T-helper 2 cell treated with Interferon-gamma antibody and Interleukin-4, amounts not matched to agents 100 ng/mL and 5 ng/mL, for 36 hours (primary cell): Measurements from ENCODE around the gene MRPL39. TPM values are rescaled to one million over a fixed set of nuclear protein-coding genes. Genes with fewer than 3 reads are reported as not detected.
"Not testable (repeated sequence)": the region's sequence is repeated elsewhere in the genome, so short reads cannot be mapped to it uniquely, and the experiment has no call there.

Source experiments
- intact Hi-C: fragments of 100-400 bp; cut with micrococcal nuclease; formaldehyde crosslinking; loops from one replicate; pipeline ENCODE4 v1.15.1; 2023
- total RNA-seq: library from RNA; stranded (reverse); gene quantifications from 2 replicates; pipeline ENCODE4 v1.2.3, GENCODE V29; 2022

Gene MRPL39
- total RNA-seq: 33.6 and 35.2 TPM in 2 replicates

DNA sequence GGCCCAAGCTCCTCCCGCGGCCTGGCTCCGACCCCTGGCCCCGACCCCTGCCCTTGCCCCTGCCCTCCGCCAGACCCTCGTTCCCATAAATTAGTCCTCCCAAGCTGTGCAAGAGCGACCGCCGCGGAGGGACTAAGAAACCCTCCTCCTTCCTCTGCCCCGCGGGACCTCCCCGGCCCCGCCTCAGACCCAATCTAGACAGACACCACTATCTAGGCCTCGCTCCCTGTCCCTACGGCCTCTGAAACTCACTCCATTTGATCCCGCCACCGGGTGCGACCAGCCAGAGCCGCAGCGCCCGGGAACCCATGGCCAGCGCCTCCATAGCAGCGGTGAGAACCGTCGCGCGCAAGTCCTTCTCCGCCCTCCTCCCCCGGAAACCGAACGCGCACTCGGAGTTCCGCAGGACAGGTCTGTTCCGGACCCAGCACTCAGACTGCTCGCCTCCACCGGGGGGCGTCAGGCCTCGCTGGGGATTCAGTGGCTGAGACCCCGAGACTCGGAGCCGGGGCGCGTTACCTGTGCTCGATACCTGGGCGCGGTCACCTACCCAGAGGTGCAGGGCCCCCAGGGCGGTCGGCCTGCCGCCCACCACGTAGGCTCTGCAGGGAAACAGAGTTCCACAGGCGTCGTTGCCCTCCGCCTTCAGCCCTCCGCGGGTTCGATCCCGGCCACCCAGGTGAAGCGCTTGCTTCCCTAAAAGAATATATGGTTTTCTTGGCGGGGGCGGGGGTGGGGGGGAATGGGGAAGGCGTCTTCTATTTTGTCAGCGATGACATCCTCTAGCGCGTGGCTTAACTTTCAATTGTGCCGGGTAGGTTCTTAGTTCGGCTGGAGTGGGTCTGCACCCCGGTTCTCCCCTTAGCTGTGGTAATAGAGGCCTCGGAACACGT is at the start of gene MRPL39:
Gene MRPL39, minus strand, starts transcription at position 331 of the 893 bp plus-strand sequence. Its CDS starts 6 bp downstream, at position 325.
- intact Hi-C loops: loop anchor here (1.0 to 10.0 kb wide), 12 partner anchors 32 to 1240 kb away; partner anchors contain the start of genes ADAMTS1, APP and JAM2

DNA sequence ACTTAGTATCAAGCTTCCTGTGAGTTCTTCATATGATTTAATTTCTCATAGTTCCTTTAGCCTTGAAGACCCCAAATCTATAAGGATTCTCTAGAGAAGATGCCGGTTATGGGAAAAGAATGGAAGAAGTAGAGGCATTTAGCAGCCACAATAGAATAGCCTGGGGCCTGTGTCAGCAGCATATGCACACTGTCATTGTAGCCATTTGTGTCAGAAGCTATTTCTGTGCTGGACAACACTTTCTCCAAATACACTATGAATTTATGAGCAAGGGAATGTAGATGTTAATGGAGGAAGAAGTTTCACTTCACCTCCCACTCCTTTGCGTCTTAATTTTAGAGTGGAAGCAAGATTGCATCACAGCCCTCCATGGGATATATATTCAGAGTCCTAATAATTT is 49.1 kb upstream of the MRPL39 start:
- intact Hi-C loops: no loop called here

DNA sequence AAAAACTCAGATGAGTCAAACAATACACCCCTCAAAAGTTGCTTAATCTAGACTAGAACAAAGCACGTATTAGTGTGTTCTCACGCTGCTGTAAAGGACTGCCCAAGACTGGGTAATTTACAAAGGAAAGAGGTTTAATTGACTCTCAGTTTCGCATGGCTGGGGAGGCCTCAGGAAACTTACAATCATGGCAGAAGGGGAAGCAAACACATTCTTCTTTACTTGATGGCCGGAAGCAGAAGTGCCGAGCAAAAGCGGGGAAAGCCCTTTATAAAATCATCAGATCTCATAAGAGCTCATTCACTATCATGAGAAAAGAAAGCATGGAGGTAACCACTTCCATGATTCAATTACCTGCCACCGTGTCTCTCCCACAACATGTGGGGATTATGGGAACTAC is 41.9 kb upstream of the MRPL39 start:
- intact Hi-C loops: no loop called here

DNA sequence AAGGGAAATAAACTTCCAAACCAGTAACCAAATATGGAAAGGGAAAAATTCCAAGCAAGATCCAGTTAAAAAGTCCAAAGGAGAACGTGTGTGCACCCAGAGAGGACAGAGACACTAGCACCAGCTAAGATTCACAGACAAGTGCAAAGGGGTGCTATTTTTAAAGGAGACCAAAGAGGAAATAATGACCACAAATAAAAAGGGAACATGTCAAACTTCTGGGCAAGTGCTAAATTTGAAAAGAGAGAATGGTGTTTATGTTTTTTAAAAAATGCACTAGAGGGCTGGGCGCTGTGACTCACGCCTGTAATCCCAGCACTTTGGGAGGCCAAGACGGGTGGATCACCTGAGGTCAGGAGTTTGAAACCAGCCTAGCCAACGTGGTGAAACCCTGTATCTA is 40.4 kb upstream of the MRPL39 start:
- intact Hi-C loops: no loop called here

DNA sequence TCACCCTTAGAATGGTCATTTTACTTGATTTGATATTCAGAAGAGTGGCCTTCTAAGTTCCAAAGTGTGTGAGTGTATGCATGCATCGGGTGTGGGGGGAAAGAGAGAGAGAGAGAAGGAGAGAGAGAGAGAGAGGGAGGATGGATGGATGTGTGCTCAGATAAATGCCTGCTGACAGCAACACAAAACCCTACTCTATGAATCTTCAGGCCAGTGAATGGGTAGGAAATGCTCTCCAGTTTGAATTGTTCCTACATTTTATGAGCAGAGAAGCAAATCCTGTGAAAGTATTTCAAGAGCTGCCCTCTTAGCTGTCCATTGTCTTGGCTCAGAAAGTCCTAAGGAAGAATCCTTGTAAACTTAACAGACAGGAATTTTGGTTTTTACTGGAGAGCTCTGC is 39.2 kb upstream of the MRPL39 start:
- intact Hi-C loops: no loop called here

DNA sequence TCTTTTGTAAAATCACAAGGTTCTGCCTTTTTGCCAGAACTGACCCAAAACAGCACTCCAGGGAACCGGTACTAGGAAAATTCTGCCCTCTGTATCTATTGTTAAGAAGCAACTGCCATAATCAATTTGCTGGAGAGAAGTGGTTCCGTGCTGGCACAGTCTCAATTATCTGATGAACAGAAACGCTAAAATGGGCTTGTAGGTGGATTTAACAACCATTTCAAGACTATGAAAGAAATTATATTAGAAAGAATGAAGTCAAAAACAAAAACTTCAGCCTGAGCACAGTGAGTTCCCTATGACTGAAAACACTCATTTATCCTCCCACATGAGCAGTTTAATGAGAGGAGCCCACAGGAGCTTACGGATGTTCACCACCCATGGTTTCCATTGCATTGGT is 36.2 kb upstream of the MRPL39 start:
- intact Hi-C loops: no loop called here

DNA sequence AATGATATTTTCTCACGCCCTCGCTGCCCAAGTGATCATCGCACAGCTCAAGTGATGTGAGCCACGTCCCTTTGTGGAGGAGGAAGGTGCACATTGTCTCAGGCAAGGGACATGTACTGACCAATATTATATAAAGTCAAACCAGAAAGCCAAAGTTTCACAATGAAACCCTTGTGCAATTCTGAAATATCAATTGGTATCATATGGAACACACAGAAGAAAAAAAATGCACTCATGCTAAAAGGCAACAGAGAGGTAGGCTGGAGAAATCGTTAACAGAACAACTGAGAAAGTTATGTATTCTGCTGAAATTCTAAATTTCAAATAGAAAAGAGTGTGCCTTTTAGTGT is 33.6 kb upstream of the MRPL39 start:
- intact Hi-C loops: no loop called here

DNA sequence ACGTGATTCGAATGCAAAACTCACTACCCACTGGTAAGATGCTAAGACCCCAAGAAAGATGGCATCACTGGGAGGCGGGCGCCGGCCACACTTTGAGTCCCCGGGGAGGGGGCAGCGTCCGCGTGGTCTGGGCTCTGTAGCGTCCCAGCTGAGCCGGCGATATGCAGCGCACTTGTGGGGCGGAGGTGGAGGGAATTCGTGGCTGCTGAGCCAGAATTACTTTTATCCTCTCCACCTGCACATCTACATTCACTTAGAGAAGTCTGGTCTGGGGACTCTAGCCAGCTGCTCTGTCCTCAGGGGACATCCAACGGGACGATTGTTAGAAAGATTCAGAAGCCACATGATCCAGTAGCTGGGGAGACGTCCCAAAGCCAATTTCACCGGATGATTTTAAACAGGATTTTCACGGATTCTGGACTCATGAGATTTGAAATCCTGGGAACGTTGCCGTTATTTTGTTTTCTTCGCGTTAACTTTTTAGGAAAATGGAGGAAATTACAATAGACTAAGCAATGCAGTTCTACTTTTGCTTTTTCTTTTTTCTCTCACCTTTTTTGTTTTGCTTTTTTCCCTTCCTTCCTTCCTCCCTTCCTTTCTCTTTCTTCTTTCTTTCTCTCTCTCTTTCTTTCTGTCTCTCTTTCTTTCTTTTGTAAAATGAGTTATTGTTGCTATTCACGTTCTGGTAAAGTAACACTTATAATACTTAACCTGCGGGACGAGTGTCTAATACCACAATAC is 33.1 kb upstream of the MRPL39 start:
- intact Hi-C loops: no loop called here

DNA sequence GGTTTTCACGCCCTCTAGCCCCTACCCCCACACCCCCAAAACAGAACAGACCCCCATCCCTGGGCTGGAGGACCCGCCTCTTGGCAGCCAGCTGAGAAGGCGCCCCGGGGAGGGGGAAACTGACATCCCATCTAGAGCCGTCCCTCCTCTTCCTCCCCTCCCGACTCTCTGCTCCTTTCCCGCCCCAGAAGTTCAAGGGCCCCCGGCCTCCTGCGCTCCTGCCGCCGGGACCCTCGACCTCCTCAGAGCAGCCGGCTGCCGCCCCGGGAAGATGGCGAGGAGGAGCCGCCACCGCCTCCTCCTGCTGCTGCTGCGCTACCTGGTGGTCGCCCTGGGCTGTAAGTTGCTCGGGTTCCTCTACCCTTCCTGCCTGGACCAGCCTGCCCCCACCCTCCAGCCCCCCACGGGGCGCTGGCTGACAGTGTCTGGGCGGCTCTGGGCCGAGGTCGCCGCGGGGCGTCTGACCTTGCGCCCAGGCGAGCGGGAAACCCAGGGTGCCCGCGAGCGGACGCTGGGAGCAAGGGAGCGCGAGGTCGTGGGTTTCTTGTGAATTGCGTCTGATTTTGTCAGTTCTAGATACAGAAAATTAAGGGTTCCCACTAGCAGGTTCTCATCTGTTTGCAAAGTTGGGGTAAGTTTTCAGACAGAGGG is 32.4 kb upstream of the MRPL39 start:
- intact Hi-C loops: loop anchor here (1.0 to 2.0 kb wide), 2 partner anchors 31 to 67 kb away; no protein-coding TSS in a partner anchor

DNA sequence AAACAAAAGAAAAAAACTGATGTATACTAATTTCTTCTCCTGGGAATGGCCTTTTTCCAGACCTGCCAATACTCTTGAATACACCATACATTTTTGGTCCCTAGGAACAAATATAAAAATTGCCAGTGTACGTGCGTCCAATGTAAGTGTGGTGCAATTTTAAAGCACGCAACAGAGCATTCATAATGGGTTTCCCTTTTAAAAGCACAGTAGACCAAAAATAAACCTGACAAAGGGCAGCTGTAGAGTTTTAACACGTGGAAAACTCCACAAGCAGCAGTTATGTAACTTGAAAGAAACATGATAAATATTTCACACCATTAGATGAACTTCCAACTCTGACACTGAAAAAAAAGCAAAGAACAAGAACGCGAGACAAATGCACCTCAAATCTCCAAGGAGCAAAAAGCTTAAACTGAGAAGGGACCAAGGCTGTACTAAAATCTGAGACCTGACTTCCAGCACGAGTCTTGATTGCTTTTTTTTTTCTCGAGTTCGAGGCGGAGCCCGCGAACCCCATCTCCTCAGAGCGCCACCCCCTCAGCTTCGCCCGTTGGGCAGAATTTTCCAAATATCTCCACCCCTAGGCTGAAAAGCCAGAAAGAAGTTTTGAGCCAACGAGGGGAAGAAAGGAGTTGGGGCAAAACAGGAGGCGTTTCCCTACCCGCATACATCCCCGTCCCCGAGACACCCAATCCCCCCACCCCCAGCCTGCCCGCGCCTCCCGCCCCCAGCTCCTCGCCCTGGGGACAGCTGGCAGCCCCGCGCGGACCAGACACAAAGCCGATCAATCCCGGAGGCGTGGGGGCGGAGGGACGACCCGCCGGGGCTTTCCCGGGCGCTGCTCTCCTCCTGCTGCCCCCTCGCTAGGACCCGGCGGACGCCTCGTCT is 31.6 kb upstream of the MRPL39 start, which contains the start of gene JAM2:
Gene JAM2, plus strand, starts transcription at position 599 of the 891 bp plus-strand sequence. CDS start 564 bp downstream, outside the sequence.
- intact Hi-C loops: loop anchor here (1.0 to 2.0 kb wide), 2 partner anchors 31 to 66 kb away; no protein-coding TSS in a partner anchor

DNA sequence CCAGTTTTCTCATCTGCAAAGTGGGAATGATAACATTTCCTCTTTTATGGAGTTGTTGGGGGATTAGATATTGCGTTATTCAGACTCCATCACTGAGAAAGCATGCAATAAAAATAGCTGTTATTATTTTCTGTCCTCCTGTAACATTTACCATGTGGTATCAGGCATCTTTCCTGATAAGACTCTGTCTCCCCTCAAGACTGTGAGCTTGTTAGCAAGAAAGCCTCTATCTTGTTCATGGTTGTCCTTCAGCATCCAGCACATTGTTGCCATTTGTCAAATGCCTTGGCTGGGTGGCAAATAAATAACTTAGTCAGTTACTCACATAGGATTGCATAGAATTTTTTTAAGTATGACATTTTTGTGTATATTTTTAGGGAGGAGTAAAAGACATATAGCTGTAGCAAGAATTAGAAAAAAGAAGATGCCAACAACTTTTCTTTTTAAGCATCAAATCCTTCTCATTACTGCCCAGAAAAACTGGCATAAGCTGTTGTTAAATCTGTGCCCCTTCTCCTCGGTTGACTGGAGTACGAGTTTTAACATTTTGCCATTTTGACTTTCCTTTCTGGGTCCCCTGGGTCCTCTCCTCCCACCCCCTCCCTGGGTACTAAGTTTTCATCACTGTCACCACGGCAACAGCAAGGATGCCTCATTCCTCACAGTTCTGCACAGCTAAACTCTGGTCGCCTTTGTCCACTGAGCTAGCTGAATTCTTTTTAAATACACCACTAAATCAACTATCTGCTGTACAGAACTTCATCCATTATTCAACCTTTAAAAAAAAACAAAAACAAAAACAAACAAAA is 30.8 kb upstream of the MRPL39 start:
- intact Hi-C loops: loop anchor here (2.0 kb wide), 1 partner anchor 65 kb away; no protein-coding TSS in a partner anchor

DNA sequence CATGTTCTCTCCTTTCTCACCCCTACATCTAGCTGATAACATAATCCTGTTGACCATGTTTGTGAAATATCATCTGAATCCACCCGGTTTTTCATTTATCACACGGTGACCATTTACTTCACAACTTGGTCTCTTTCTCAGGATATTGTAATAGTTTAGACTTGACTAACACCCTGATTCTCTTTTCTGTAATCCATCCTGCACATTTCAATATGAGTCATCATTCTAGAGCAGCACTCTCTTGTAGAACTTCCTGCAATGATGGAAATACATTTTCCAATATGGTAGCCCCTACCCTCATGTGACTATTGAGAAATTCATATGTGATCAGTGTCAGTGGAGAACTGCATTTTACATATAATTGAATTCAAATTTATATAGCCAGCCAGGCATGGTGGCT is 29.4 kb upstream of the MRPL39 start:
- intact Hi-C loops: no loop called here

DNA sequence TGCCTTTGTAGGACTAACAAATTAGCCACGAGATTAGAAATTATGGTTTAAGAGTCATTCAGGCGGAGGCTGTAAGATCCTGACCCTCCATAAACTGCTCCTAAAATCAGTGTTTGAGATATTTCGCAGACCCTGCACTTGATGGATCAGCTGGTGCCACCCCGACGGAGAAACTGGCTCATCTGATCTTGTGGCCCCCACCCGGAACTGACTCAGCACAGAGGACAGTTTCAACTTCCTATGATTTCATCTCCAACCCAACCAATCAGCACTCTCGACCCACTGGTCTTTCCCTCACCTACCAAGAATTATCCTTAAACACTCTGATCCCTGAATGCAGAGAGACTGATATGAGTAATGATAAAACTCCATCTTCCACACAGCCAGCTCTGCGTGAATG is 28.0 kb upstream of the MRPL39 start:
- intact Hi-C loops: no loop called here

DNA sequence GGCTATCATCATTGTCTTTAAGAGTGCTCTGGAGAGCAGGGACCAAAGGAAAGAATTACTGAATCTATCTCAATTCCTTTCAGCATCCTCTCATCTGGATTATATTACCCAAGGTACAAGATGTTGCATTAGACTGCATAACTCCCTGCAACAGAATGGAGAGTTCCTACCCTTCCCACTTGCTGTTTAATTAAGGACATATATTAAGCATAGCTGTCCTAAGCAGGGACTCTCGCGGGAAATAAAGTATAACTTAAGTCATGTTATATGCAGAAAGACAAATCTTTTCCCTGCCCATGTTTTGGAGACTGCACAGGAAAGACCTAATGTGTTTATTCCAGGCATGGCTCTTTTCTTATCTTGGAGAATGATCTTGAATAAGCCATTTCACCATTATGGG is 25.0 kb upstream of the MRPL39 start:
- intact Hi-C loops: no loop called here

DNA sequence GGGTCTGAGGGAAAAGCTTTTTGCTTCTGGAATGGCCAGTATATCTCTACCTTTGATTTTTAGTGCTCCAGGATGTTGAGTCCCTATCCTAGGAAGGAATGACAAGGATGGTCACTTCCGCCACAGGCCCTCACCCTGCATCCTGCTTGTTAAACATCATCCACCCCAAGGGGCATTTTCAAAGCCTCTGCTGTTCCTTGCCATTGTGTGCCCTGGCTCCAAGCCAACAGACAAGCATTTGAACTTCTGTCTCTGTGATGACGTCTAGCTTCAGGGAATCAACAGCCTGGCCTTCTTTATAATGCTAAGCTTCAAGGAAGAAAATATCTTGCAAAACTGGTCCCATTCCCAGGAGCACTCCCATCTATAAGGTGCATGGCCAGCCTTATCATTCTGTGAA is 19.5 kb upstream of the MRPL39 start:
- intact Hi-C loops: no loop called here

DNA sequence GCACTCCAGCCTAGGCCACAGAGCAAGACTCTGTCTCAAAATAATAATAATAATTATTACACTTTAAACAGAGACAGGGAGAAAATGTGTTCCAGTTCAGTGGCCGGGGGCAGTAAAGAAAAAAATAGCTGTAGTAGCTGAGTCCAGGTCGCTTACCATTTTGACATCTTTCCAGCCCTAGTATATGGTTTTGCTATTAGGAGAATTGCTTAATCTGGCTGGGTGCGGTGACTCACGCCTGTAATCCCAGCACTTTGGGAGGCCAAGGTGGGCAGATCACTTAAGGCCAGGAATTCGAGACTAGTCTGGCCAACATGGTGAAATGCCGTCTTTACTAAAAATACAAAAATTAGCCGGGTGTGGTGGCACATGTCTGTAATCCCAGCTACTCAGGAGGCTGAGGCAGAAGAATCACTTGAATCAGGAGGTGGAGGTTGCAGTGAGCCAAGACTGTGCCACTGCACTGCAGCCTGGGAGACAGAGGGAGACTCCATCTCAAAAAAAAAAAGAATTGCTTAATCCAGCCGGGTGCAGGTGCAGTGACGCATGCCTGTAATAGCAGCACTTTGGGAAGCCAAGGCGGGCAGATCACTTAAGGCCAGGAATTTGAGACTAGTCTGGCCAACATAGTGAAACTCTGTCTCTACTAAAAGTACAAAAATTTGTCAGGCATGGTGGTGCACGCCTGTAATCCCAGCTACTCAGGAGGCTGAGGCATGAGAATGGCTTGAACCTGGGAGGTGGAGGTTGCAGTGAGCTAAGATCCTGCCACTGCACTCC is 18.7 kb upstream of the MRPL39 start:
- intact Hi-C loops: not testable (repeated sequence)

DNA sequence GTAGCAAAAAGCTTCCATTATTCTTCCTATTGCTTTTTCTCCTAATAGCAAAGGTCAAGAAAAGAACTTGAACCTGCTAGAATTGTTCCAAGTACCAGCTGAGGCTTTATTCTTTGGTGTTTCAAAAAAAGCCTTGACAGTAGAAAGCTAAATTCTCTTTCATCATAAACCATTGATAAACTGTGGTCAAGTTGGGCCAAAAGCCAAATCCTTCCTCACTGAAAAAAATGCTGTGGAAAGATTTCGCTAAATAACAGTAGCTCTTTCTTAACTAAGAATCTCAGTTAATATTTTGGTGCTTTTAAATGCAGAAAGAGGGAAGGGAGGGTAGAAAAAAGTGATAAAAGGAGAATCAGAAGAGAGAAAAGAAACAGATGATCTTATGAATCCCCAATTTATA is 17.8 kb upstream of the MRPL39 start:
- intact Hi-C loops: no loop called here

DNA sequence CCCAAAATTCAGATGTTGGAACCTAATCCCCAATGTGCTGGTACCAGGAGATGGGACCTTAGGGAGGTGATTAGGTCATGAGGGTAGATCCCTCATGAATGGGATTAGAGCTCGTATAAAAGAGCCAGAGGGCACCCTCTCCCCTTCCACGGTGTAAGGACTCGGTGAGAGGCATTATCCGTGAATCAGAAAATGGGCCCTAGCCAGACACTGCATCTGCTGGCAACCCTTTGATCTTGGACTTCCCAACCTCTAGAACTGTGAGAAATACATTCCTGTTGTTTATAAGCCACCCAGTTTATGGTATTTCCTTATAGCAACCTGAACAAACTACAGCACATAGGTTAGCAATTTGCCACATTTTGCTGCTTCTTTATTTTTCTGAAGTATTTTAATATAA is 17.2 kb upstream of the MRPL39 start:
- intact Hi-C loops: no loop called here

DNA sequence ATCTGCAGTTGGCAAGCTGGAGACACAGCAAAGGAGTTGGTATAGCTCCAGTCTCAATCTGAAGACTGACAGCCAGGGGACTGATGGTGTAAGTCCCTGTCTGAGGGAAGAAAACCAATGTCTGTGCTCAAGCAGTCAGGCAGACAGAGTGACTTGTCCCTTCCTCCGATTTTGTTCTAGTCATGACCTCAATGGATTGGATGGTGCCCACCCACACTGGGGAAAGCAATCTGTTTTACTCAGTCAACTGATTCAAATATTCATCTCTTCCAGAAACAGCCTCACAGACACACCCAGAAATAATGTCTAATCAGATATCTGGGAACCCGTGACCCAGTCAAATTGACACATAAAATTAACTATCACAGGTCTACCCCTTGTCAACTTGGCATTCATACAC is 11.9 kb upstream of the MRPL39 start:
- intact Hi-C loops: no loop called here
